Memory B cell (primary cell): ENCODE measurements around the gene GCNT2.

Experiments used
- ATAC-seq: fragments of 150-1000 bp; cut with Tn5 transposase; 2 replicates; pipeline ENCODE4 v1.10.0; 2021; ENCODE audit warnings: low read depth, mild to moderate bottlenecking, moderate library complexity
- DNase-seq, 2 donors: peaks; one replicate each; pipeline ENCODE4 v3.0.0; 2022; ENCODE audit warnings: low spot score in 2 of 2
- H3K27ac Mint-ChIP-seq: one replicate; pipeline ENCODE4 v1.8.0; 2022; ENCODE audit warnings: mild to moderate bottlenecking, moderate library complexity, mixed read lengths
- H3K27me3 Mint-ChIP-seq: one replicate; pipeline ENCODE4 v1.8.0; 2022; ENCODE audit warnings: mixed read lengths
- H3K36me3 Mint-ChIP-seq: one replicate; pipeline ENCODE4 v1.8.0; 2022; ENCODE audit warnings: mild to moderate bottlenecking, mixed read lengths
- H3K4me1 Mint-ChIP-seq: one replicate; pipeline ENCODE4 v1.8.0; 2022; ENCODE audit warnings: mixed read lengths
- H3K4me3 Mint-ChIP-seq: one replicate; pipeline ENCODE4 v1.8.0; 2022; ENCODE audit warnings: mild to moderate bottlenecking, moderate library complexity, mixed read lengths
- H3K9me3 Mint-ChIP-seq: one replicate; pipeline ENCODE4 v1.8.0; 2022; ENCODE audit warnings: mixed read lengths

Gene GCNT2

GRCh38 chr6:10547809-10548208 lies 26.7 kb downstream of the GCNT2 start:
- Mint-ChIP-seq H3K4me3 (no peak overlapping the region), H3K4me1 (peaks cover 23% of the 10 kb centered on the region), H3K9me3 (no peaks in the 10 kb centered on the region), H3K27ac (peak overlapping the region; percentile 36), H3K27me3 (no peaks in the 10 kb centered on the region), H3K36me3 (peaks cover 10% of the 10 kb centered on the region)
- ATAC-seq (no peak), DNase-seq (no peak)

GRCh38 chr6:10550764-10551163 lies 29.6 kb downstream of the GCNT2 start:
- Mint-ChIP-seq H3K9me3 (no peaks in the 10 kb centered on the region), H3K27ac (no peak overlapping the region), H3K4me3 (no peak overlapping the region), H3K36me3 (peaks cover 14% of the 10 kb centered on the region), H3K27me3 (no peaks in the 10 kb centered on the region), H3K4me1 (peaks cover 22% of the 10 kb centered on the region)
- no peak for ATAC-seq
- DNase-seq: no peak

- H3K36me3 Mint-ChIP-seq: peaks cover 26% of the 10 kb centered on the region
- no peak overlapping the region for H3K27ac Mint-ChIP-seq
- ATAC-seq (no peak), DNase-seq (no peak)
- no peak overlapping the region for H3K4me3 Mint-ChIP-seq
- H3K9me3 Mint-ChIP-seq: no peaks in the 10 kb centered on the region
- H3K4me1 Mint-ChIP-seq: peaks cover 17% of the 10 kb centered on the region
- no peaks in the 10 kb centered on the region for H3K27me3 Mint-ChIP-seq
Observed at GRCh38 chr6:10552270-10552810, 31.2 kb downstream of the GCNT2 start.

GRCh38 chr6:10553871-10554270 lies 32.7 kb downstream of the GCNT2 start:
- ATAC-seq (no peak), DNase-seq (no peak)
- H3K9me3 Mint-ChIP-seq: no peaks in the 10 kb centered on the region
- peaks cover 31% of the 10 kb centered on the region for H3K36me3 Mint-ChIP-seq
- peaks cover 21% of the 10 kb centered on the region for H3K4me1 Mint-ChIP-seq
- no peak overlapping the region for H3K27ac Mint-ChIP-seq
- H3K4me3 Mint-ChIP-seq: no peak overlapping the region
- H3K27me3 Mint-ChIP-seq: no peaks in the 10 kb centered on the region

GRCh38 chr6:10554826-10555225 lies 33.7 kb downstream of the GCNT2 start:
- Mint-ChIP-seq H3K4me1 (peaks cover 21% of the 10 kb centered on the region), H3K27ac (peak overlapping the region; percentile 11), H3K36me3 (peaks cover 27% of the 10 kb centered on the region), H3K9me3 (no peaks in the 10 kb centered on the region), H3K4me3 (no peak overlapping the region), H3K27me3 (no peaks in the 10 kb centered on the region)
- DNase-seq (no peak), ATAC-seq (no peak)

GRCh38 chr6:10555625-10556309 lies 34.6 kb downstream of the GCNT2 start:
- Mint-ChIP-seq H3K27ac (no peak overlapping the region), H3K36me3 (peaks cover 27% of the 10 kb centered on the region), H3K9me3 (no peaks in the 10 kb centered on the region), H3K27me3 (no peaks in the 10 kb centered on the region), H3K4me3 (no peak overlapping the region), H3K4me1 (peaks cover 21% of the 10 kb centered on the region)
- DNase-seq: no peak
- no peak for ATAC-seq

GRCh38 chr6:10556589-10556988 lies 35.4 kb downstream of the GCNT2 start:
- Mint-ChIP-seq H3K9me3 (no peaks in the 10 kb centered on the region), H3K4me3 (no peak overlapping the region), H3K27ac (no peak overlapping the region), H3K36me3 (peaks cover 28% of the 10 kb centered on the region), H3K27me3 (no peaks in the 10 kb centered on the region), H3K4me1 (peaks cover 23% of the 10 kb centered on the region)
- no peak for DNase-seq
- no peak for ATAC-seq

- no peaks in the 10 kb centered on the region for H3K9me3 Mint-ChIP-seq
- H3K4me3 Mint-ChIP-seq: no peak overlapping the region
- no peak for DNase-seq
- H3K4me1 Mint-ChIP-seq: peaks cover 25% of the 10 kb centered on the region
- no peak overlapping the region for H3K27ac Mint-ChIP-seq
- no peak for ATAC-seq
- H3K36me3 Mint-ChIP-seq: peaks cover 29% of the 10 kb centered on the region
- H3K27me3 Mint-ChIP-seq: no peaks in the 10 kb centered on the region
Observed at GRCh38 chr6:10556992-10557391, 35.8 kb downstream of the GCNT2 start.

GRCh38 chr6:10557913-10558312 lies 36.8 kb downstream of the GCNT2 start:
- H3K27me3 Mint-ChIP-seq: no peaks in the 10 kb centered on the region
- peaks cover 27% of the 10 kb centered on the region for H3K36me3 Mint-ChIP-seq
- H3K4me3 Mint-ChIP-seq: no peak overlapping the region
- H3K27ac Mint-ChIP-seq: no peak overlapping the region
- no peaks in the 10 kb centered on the region for H3K9me3 Mint-ChIP-seq
- DNase-seq (no peak), ATAC-seq (no peak)
- H3K4me1 Mint-ChIP-seq: peaks cover 23% of the 10 kb centered on the region

GRCh38 chr6:10558565-10558964 lies 37.4 kb downstream of the GCNT2 start:
- peaks cover 24% of the 10 kb centered on the region for H3K36me3 Mint-ChIP-seq
- peaks cover 20% of the 10 kb centered on the region for H3K4me1 Mint-ChIP-seq
- DNase-seq (no peak), ATAC-seq (no peak)
- H3K27ac Mint-ChIP-seq: no peak overlapping the region
- no peaks in the 10 kb centered on the region for H3K9me3 Mint-ChIP-seq
- H3K4me3 Mint-ChIP-seq: no peak overlapping the region
- no peaks in the 10 kb centered on the region for H3K27me3 Mint-ChIP-seq

- ATAC-seq (no peak), DNase-seq (no peak)
- Mint-ChIP-seq H3K4me1 (peaks cover 19% of the 10 kb centered on the region), H3K9me3 (no peaks in the 10 kb centered on the region), H3K27ac (no peak overlapping the region), H3K27me3 (no peaks in the 10 kb centered on the region), H3K36me3 (peaks cover 25% of the 10 kb centered on the region), H3K4me3 (no peak overlapping the region)
Observed at GRCh38 chr6:10559522-10560152, 38.5 kb downstream of the GCNT2 start.

GRCh38 chr6:10561611-10562199 lies 40.6 kb downstream of the GCNT2 start:
- ATAC-seq (no peak), DNase-seq (no peak)
- Mint-ChIP-seq H3K4me3 (no peak overlapping the region), H3K4me1 (peaks cover 20% of the 10 kb centered on the region), H3K27me3 (no peaks in the 10 kb centered on the region), H3K9me3 (no peaks in the 10 kb centered on the region), H3K27ac (no peak overlapping the region), H3K36me3 (peaks cover 24% of the 10 kb centered on the region)

GRCh38 chr6:10564975-10565673 lies 44.0 kb downstream of the GCNT2 start:
- Mint-ChIP-seq H3K27me3 (no peaks in the 10 kb centered on the region), H3K36me3 (peaks cover 29% of the 10 kb centered on the region), H3K9me3 (no peaks in the 10 kb centered on the region), H3K4me1 (peaks cover 26% of the 10 kb centered on the region), H3K4me3 (no peak overlapping the region), H3K27ac (no peak overlapping the region)
- DNase-seq: no peak
- ATAC-seq: no peak

- Mint-ChIP-seq H3K4me3 (no peak overlapping the region), H3K36me3 (peaks cover 34% of the 10 kb centered on the region), H3K27me3 (no peaks in the 10 kb centered on the region), H3K27ac (no peak overlapping the region), H3K4me1 (peaks cover 29% of the 10 kb centered on the region), H3K9me3 (no peaks in the 10 kb centered on the region)
- no peak for DNase-seq
- ATAC-seq: no peak
Observed at GRCh38 chr6:10565913-10566312, 44.8 kb downstream of the GCNT2 start.
